HG03097 (cell line): ENCODE measurements around the gene PRKCQ.
"Not testable (repeated sequence)": the region's sequence is repeated elsewhere in the genome, so short reads cannot be mapped to it uniquely, and the experiment has no call there.

Experiments used
- ATAC-seq: cut with Tn5 transposase; IDR thresholded peaks from one replicate; pipeline ENCODE4 v1.9.1; 2021; ENCODE audit not compliant: unreplicated experiment, low FRiP score

The PRKCQ gene

GRCh38 chr10:6465437-6465836, 114.6 kb downstream of the PRKCQ start:
- ATAC-seq = no peak

- no peak for ATAC-seq
Measured at GRCh38 chr10:6464862-6465430, 115.1 kb downstream of the PRKCQ start.

DNA sequence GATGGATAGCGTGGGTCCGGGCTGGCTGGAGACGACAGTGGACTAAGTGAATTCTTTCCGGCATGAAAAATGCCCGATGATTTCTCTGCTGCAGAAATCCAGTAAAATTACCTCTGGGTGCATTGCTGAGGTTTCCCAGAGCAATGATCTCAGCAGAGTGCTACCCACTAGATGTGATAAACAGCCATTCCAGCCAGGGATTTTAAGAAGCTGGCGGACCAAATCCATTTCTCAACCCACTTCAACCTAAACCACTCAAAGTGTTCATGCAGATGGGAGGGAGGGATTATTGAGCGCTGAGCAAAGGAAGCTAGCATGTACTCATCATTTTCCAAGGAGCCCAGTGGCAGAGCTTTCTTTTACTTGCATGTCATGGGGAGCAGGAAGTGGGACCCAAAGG, 116.7 kb downstream of the PRKCQ start:
- no peak for ATAC-seq

- ATAC-seq = no peak
Measured at GRCh38 chr10:6461961-6462360, 118.1 kb downstream of the PRKCQ start.

- ATAC-seq = no peak
Measured at GRCh38 chr10:6460861-6461409, 119.1 kb downstream of the PRKCQ start.

GRCh38 chr10:6458814-6459213, 121.3 kb downstream of the PRKCQ start:
- ATAC-seq = no peak

DNA sequence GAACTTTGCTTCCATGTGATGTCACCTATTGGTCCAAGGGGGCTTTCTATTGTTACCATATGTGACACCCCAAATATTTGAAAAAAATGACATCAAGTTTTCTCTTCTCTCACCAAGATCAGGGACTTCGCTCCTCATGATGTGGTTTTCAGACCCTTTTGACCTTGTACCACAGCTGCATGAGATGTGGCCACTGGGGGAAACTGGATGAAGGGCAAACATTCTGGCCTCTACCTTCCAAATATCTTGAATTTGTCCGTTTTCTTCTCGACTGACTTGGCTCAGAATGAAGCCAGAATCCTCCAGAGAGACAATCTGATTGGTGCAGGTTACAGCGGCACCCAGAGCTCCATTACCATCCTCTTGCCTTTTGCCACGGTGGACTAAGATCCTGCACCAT, 122.7 kb downstream of the PRKCQ start:
- no peak for ATAC-seq

DNA sequence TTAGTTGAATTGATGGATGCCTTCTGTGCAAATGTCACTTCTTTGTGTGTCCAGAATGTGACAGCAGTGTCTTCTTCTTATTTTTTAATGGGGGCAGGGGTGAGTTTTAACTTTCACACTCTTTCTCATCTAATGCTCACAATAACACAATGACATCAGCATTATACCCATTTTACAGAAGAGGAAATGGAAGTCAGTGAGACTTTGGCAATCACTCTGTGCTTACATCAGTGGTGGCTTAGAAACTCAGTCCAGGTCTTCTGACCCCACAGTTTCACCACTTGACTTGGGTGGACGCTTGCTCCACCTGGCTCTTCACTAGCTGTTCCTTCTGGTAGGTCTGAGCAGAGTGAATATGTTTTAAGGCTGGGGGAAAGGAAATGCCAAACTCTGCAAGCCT, 124.0 kb downstream of the PRKCQ start:
- no peak for ATAC-seq

DNA sequence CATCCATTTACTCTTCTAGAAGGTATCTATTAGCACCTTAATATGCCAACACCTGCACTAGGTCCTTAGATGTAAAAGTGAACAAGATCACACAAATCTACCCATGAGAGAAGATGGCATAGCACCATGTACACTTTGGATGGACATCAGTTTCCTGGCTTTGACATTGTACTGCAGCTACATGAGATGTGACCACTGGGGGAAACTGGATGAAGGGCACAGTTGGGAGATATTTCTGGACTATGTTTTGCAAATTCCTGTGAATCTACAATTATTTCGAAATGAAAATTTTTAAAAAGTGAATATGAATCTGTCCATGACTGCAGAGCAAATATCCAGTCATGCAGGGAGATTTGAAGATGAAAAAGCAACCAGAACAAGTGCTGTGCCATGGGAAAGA, 124.5 kb downstream of the PRKCQ start:
- no peak for ATAC-seq

GRCh38 chr10:6446711-6447110, 133.4 kb downstream of the PRKCQ start:
- ATAC-seq = no peak

DNA sequence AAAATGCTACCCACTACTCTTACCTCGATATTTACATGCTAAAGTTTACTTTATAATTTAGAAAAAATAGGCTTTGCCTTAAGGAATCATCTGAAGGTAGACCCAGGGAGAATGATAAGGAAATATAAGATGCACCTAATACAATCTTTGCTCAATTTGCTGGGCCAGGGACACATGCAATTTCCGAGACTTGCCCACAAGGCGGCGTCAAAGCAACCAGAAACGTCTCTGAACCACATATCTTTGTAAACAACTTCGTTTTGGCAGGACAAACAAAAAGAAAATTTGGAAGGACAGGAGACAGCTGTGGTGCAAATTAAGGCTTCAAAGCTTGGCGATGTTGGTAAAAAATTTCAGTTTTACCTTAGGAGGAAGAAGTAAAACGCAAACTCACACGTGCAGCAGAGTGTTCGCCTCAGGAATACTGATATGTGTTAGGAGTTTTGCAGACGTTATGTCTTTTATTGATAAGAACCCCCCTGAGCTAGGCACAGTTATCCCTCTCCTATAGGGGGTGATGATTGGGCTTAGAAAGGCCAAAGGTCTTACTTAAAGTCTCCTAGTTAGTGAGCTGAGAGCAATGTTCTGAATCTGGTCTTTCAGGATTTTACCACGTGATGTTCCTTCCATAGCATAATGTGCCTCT, 134.3 kb downstream of the PRKCQ start:
- no peak for ATAC-seq

DNA sequence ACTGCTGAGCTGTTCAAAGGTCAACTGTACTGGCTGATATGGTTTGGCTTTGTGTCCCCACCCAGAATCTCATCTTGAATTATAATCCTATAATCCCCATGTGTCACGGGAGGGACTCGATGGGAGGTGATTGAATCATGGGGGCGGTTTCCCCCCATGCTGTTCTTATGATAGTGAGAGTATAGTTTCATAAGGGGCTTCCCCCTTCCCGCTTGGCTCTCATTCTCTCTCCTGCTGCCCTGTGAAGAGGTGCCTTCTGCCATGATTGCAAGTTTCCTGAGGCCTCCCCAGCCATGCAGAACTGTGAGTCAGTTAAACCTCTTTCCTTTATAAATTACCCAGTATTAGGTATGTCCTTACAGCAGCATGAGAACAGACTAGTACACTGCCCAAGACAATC, 140.2 kb downstream of the PRKCQ start:
- not testable (repeated sequence) for ATAC-seq

GRCh38 chr10:6431861-6432260, 148.2 kb downstream of the PRKCQ start:
- ATAC-seq = no peak

- no peak for ATAC-seq
Measured at GRCh38 chr10:6431186-6431585, 148.9 kb downstream of the PRKCQ start.

DNA sequence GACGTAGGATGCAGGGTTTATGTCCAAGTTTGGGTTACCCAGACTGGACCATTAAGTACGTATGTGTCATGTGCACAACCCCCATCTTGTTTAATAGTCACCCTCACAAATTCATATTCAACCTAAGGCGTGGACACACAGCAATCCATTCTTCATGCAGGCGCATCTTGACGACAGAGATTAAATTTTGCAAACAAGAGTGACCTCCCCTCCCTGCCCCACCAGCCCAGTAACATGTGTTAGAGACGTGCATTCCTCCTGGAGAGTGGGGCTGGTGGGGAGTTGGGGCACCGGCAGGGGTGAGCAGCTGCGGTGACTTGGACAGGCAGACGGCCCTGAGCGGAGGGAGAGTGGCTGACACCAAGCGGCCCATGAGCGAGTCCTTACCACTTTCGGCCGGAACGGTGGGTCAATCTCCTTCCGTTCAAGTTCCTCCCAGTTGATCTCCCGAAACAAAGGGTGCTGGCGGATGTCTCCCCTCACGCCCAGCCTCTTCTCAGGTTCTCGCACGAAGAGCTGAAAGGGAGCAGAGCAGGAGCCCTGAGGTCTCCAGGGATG, 149.6 kb downstream of the PRKCQ start:
- no peak for ATAC-seq

DNA sequence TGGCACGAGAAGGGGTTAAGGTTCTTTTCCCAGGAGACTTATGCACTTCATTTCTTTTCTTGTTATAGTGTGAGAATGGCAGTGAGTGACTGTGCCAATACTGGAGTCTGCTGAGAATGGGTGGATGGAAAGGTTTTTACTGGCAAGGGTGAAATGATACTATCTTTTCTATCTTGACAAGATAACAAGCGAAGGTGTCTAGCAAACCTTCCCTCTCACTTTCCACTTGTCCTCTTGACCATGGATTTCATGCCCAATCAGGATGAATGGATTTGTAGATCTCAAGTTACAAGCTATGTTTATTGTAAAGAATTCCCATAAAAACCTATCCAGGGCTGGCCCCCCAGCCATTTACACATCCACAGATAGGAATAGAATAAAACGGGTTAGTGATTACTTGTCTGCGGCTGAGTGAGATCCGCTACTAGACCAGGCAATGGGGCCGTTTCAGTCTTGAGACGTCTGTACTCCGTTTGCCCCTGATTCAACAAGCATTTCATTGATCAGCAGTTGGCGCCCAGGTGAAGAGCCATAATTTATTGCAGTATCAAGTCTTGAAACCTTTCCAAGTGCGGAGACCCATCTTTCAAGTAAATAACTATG, 152.6 kb downstream of the PRKCQ start:
- no peak for ATAC-seq

GRCh38 chr10:6426317-6426716, 153.8 kb downstream of the PRKCQ start:
- no peak for ATAC-seq

GRCh38 chr10:6423413-6424170, 156.5 kb downstream of the PRKCQ start:
- ATAC-seq = no peak

DNA sequence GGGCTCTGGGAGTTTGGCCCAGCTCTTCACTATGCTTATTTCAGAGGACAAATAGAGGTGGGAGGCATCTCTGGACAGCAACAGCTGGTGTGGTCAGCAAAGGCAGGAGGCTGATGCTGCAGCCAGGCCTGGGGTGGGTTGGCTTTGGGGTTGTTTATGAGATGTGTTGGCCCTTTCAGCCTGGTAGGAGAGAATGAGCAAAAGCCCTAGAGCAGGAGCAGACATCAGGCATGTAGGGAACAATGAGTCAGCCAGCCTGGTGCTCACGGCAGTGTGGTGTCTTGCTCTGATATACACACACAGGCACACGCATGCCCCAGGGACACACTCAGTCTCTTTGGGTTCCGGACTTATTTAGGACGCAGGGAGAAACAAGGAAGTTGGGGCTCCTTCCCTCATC, 157.1 kb downstream of the PRKCQ start:
- ATAC-seq = no peak

DNA sequence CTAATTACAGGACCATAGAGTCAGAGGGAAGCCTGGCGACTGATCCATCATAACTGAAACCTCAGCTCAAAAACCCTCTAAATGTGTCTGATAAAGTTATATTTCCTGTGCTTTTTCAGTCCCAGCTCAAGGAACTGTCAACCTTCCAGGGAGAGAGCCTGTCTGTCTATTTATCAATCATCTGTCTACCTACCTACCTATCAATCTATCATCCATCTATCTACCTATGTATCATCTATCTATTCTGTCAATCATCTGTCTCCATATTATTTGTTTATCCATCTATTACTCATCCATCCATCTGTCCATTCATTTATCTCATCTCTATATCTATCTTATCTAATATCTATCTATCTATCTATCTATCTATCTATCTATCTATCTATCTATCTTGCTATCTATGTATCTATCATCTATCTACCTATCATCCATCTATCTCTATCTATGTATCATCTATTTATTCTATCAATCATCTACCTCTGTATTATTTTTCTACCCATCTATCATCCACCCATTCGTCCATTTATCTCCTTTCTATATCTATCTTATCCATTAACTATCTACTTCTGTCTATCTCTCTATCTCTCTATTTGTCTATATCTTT, 161.4 kb downstream of the PRKCQ start:
- ATAC-seq = no peak

- ATAC-seq = no peak
Measured at GRCh38 chr10:6418167-6418566, 161.9 kb downstream of the PRKCQ start.
